H9 (cell line): Measurements from ENCODE around the gene AP4E1. TPM values are rescaled to one million over a fixed set of nuclear protein-coding genes. Genes with fewer than 3 reads are reported as not detected.

Source experiments
- DNase-seq: peaks from one replicate; pipeline ENCODE4 v3.0.0-alpha.2; 2017
- H2AFZ ChIP-seq: one replicate; pipeline ENCODE4 v1.6.1; 2013; ENCODE audit warnings: mild to moderate bottlenecking, low read length, control low read depth, moderate library complexity
- H2AK5ac ChIP-seq: 2 replicates; pipeline ENCODE4 v1.6.1; 2013; ENCODE audit warnings: low read length, control low read depth, mixed read lengths; ENCODE audit not compliant: insufficient read length
- H2BK120ac ChIP-seq: one replicate; pipeline ENCODE4 v1.6.1; 2013; ENCODE audit warnings: low read depth, mild to moderate bottlenecking, low read length, control low read depth, inconsistent platforms; ENCODE audit not compliant: poor library complexity, severe bottlenecking
- H2BK12ac ChIP-seq: 2 replicates; pipeline ENCODE4 v1.6.1; 2013; ENCODE audit warnings: low read length, control low read depth, mixed read lengths, low read depth; ENCODE audit not compliant: insufficient read length
- H2BK15ac ChIP-seq: 2 replicates; pipeline ENCODE4 v1.6.1; 2013; ENCODE audit warnings: low read depth, low read length, control low read depth
- H2BK20ac ChIP-seq: one replicate; pipeline ENCODE4 v1.6.1; 2013; ENCODE audit warnings: low read depth, mild to moderate bottlenecking, low read length, control low read depth, inconsistent platforms; ENCODE audit not compliant: poor library complexity, severe bottlenecking
- H2BK5ac ChIP-seq: 2 replicates; pipeline ENCODE4 v1.6.1; 2013; ENCODE audit warnings: low read length, control low read depth, mixed read lengths; ENCODE audit not compliant: insufficient read length
- H3K14ac ChIP-seq: 2 replicates; pipeline ENCODE4 v1.6.1; 2013; ENCODE audit warnings: low read length, control low read depth; ENCODE audit not compliant: insufficient read depth
- H3K18ac ChIP-seq: 2 replicates; pipeline ENCODE4 v1.6.1; 2013; ENCODE audit warnings: low read depth, mild to moderate bottlenecking, mixed read lengths, low read length, control low read depth; ENCODE audit not compliant: insufficient read length
- H3K23ac ChIP-seq: 2 replicates; pipeline ENCODE4 v1.6.1; 2013; ENCODE audit warnings: low read length, control low read depth, mixed read lengths, low read depth; ENCODE audit not compliant: insufficient read length
- H3K23me2 ChIP-seq: 2 replicates; pipeline ENCODE4 v1.6.1; 2013; ENCODE audit warnings: low read depth, mild to moderate bottlenecking, mixed read lengths, low read length, control low read depth; ENCODE audit not compliant: insufficient read length, poor library complexity, severe bottlenecking
- H3K27ac ChIP-seq: 2 replicates; pipeline ENCODE4 v1.5.1; 2013; ENCODE audit warnings: low read length, control low read depth, mixed read lengths, low read depth; ENCODE audit not compliant: insufficient read length
- H3K27me3 ChIP-seq: 2 replicates; pipeline ENCODE4 v1.6.1; 2013; ENCODE audit warnings: low read length, control low read depth, inconsistent platforms; ENCODE audit not compliant: insufficient read depth
- H3K4ac ChIP-seq: 2 replicates; pipeline ENCODE4 v1.6.1; 2013; ENCODE audit warnings: low read depth, mild to moderate bottlenecking, control low read depth, inconsistent platforms, low read length, moderate library complexity
- H3K4me1 ChIP-seq: 2 replicates; pipeline ENCODE4 v1.6.1; 2013; ENCODE audit warnings: low read length, control low read depth, inconsistent platforms; ENCODE audit not compliant: insufficient read depth
- H3K4me2 ChIP-seq: 2 replicates; pipeline ENCODE4 v1.6.1; 2013; ENCODE audit warnings: low read length, control low read depth, mixed read lengths; ENCODE audit not compliant: insufficient read length, insufficient read depth
- H3K56ac ChIP-seq: 2 replicates; pipeline ENCODE4 v1.6.1; 2013; ENCODE audit warnings: low read depth, mild to moderate bottlenecking, mixed read lengths, low read length, control low read depth; ENCODE audit not compliant: insufficient read length
- H3K79me1 ChIP-seq: 2 replicates; pipeline ENCODE4 v1.6.1; 2013; ENCODE audit warnings: low read depth, mild to moderate bottlenecking, moderate library complexity, low read length, control low read depth, inconsistent platforms; ENCODE audit not compliant: insufficient read depth, poor library complexity, severe bottlenecking
- H3K79me2 ChIP-seq: 2 replicates; pipeline ENCODE4 v1.6.1; 2013; ENCODE audit warnings: low read length, control low read depth, inconsistent platforms; ENCODE audit not compliant: insufficient read depth
- H3K9ac ChIP-seq: 2 replicates; pipeline ENCODE4 v1.6.1; 2013; ENCODE audit warnings: low read length, control low read depth, mixed read lengths; ENCODE audit not compliant: insufficient read length; ENCODE audit errors: extremely low read depth
- H3K9me3 ChIP-seq: one replicate; pipeline ENCODE4 v1.6.1; 2013; ENCODE audit warnings: low read depth, low read length, inconsistent platforms; ENCODE audit not compliant: control insufficient read depth
- H3T11ph ChIP-seq: one replicate; pipeline ENCODE4 v1.6.1; 2013; ENCODE audit warnings: mild to moderate bottlenecking, low read length, control low read depth, inconsistent platforms
- H4K20me1 ChIP-seq: one replicate; pipeline ENCODE4 v1.6.1; 2013; ENCODE audit not compliant: control insufficient read depth, insufficient read length, insufficient read depth
- H4K5ac ChIP-seq: 2 replicates; pipeline ENCODE4 v1.6.1; 2013; ENCODE audit warnings: low read depth, mild to moderate bottlenecking, mixed read lengths, low read length, control low read depth; ENCODE audit not compliant: insufficient read length
- H4K8ac ChIP-seq: replicated peaks from 2 replicates; pipeline ENCODE4 v1.6.1; 2013; ENCODE audit warnings: low read length, control low read depth, mixed read lengths, low read depth; ENCODE audit not compliant: insufficient read length
- H4K91ac ChIP-seq: 2 replicates; pipeline ENCODE4 v1.6.1; 2013; ENCODE audit warnings: low read depth, mild to moderate bottlenecking, moderate library complexity, mixed read lengths, low read length, control low read depth; ENCODE audit not compliant: insufficient read length
- H3K27ac Mint-ChIP-seq, 3 experiments: 2 replicates in 2 of 3; 3 replicates in 1 of 3; pipeline ENCODE4 v1.8.0; 2020 to 2021; ENCODE audit warnings: mixed read lengths in 3 of 3, mild to moderate bottlenecking in 1 of 3, moderate library complexity in 1 of 3
- H3K27me3 Mint-ChIP-seq: 2 replicates; pipeline ENCODE4 v1.8.0; 2021; ENCODE audit warnings: low read depth, mild to moderate bottlenecking, moderate library complexity, mixed read lengths
- H3K36me3 Mint-ChIP-seq, 3 experiments: 2 replicates in 2 of 3; 3 replicates in 1 of 3; pipeline ENCODE4 v1.8.0; 2020 to 2021; ENCODE audit warnings: low read depth in 3 of 3, mixed read lengths in 3 of 3; ENCODE audit not compliant: insufficient read depth in 1 of 3
- H3K4me1 Mint-ChIP-seq, 2 experiments: 2 replicates each; pipeline ENCODE4 v1.8.0; 2020; ENCODE audit warnings: mixed read lengths in 2 of 2
- H3K4me3 Mint-ChIP-seq, 2 experiments: 2 replicates in 1 of 2; 3 replicates in 1 of 2; pipeline ENCODE4 v1.8.0; 2020 to 2021; ENCODE audit warnings: mild to moderate bottlenecking in 2 of 2, mixed read lengths in 2 of 2, moderate library complexity in 1 of 2
- H3K9me3 Mint-ChIP-seq, 2 experiments: 2 replicates in 1 of 2; 3 replicates in 1 of 2; pipeline ENCODE4 v1.8.0; 2020; ENCODE audit warnings: mild to moderate bottlenecking in 2 of 2, mixed read lengths in 2 of 2, moderate library complexity in 1 of 2
- whole genome bisulfite sequencing: extraction: QIAGEN DNeasy Blood & Tissue Kit; methylation state at CpG from one replicate; pipeline ENCODE4 v1.1.7; 2013; ENCODE audit warnings: missing lambda C conversion rate, low lambda C conversion rate, mixed read lengths; ENCODE audit not compliant: insufficient read length; ENCODE audit errors: extremely low coverage; 5-methylcytosine and 5-hydroxymethylcytosine counted together
- total RNA-seq: library from RNA; stranded (reverse); gene quantifications from 2 replicates; pipeline ENCODE4 v1.2.1, GENCODE V29; 2021
- TF ChIP-seq, protein P1 (sequence below): fragments of 200-600 bp; sonication (generic); conservative IDR thresholded peaks from 3 replicates; pipeline ENCODE4 v1.8.0; 2021; ENCODE audit warnings: antibody characterized with exemption, mild to moderate bottlenecking

AP4E1 gene
- total RNA-seq, 1 experiment from 2014 or later, result 13.8 TPM

DNA sequence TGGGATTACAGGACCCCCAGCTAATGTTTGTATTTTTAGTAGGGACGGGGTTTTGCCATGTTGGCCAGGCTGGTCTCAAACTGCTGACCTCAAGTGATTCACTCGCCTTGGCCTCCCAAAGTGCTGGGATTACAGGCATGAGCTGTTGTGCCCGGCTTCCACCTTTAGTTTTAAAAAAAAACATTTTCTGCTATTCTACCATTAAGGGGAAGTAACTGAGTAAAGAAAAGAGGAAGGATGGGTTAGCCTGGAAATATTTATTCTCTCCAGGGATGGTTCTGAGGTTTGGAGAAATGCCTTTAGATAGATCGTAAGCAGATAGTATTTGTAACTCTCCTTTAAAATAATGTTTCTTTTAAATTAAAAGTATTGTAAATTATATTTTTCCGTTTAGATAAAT, 3.1 kb downstream of the AP4E1 start:
- H3K14ac ChIP-seq, result no peak overlapping the region

More for the DNA sequence above, 3.1 kb downstream of the AP4E1 start:
- H2BK5ac ChIP-seq, result no peak overlapping the region
- H3K27me3 Mint-ChIP-seq, result no peaks in the 10 kb centered on the region
- no peaks in the 10 kb centered on the region for H3K27me3 ChIP-seq
- no peak overlapping the region for H2AK5ac ChIP-seq
- no peak overlapping the region for H2BK12ac ChIP-seq
- H3K36me3 Mint-ChIP-seq, result peaks cover 2 to 18% (median 7%) of the 10 kb centered on the region in 3 experiments; a peak in 6 of 7 replicates
- H4K20me1 ChIP-seq, result no peaks in the 10 kb centered on the region
- no peak overlapping the region for H2AFZ ChIP-seq
- no peak overlapping the region for H3K27ac Mint-ChIP-seq
- no peak for DNase-seq
- no peak overlapping the region for H2BK20ac ChIP-seq
- H3K79me2 ChIP-seq, result no peaks in the 10 kb centered on the region
- H2BK120ac ChIP-seq, result no peak overlapping the region
- H3K79me1 ChIP-seq, result no peaks in the 10 kb centered on the region
- no peak overlapping the region for H3K23ac ChIP-seq
- no peak overlapping the region for H4K8ac ChIP-seq
- no peak overlapping the region for H3K4me3 Mint-ChIP-seq
- H4K91ac ChIP-seq, result no peak overlapping the region
- no peaks in the 10 kb centered on the region for H3K9me3 Mint-ChIP-seq
- H3K18ac ChIP-seq, result no peak overlapping the region
- H3K23me2 ChIP-seq, result peaks cover 7% of the 10 kb centered on the region
- H3K4me2 ChIP-seq, result no peak overlapping the region
- H3K4me1 ChIP-seq, result no peaks in the 10 kb centered on the region
- no peak overlapping the region for H2BK15ac ChIP-seq
- no peak overlapping the region for H3T11ph ChIP-seq
- H3K9me3 ChIP-seq, result no peaks in the 10 kb centered on the region
- no peak overlapping the region for H3K56ac ChIP-seq
- no CpG with 5 or more reads among the region's 5 CpGs for WGBS
- no peak overlapping the region for H3K4ac ChIP-seq
- peaks cover 11 to 12% of the 10 kb centered on the region in 2 experiments for H3K4me1 Mint-ChIP-seq
- no peak overlapping the region for H3K9ac ChIP-seq
- TF ChIP-seq, protein P1, sequence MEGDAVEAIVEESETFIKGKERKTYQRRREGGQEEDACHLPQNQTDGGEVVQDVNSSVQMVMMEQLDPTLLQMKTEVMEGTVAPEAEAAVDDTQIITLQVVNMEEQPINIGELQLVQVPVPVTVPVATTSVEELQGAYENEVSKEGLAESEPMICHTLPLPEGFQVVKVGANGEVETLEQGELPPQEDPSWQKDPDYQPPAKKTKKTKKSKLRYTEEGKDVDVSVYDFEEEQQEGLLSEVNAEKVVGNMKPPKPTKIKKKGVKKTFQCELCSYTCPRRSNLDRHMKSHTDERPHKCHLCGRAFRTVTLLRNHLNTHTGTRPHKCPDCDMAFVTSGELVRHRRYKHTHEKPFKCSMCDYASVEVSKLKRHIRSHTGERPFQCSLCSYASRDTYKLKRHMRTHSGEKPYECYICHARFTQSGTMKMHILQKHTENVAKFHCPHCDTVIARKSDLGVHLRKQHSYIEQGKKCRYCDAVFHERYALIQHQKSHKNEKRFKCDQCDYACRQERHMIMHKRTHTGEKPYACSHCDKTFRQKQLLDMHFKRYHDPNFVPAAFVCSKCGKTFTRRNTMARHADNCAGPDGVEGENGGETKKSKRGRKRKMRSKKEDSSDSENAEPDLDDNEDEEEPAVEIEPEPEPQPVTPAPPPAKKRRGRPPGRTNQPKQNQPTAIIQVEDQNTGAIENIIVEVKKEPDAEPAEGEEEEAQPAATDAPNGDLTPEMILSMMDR, result no peak
- H4K5ac ChIP-seq, result no peak overlapping the region
- H3K27ac ChIP-seq, result no peak overlapping the region
